Cardiac fibroblast (primary cell): ENCODE results near the gene FOXN1.

Source experiments
- DNase-seq, 2 donors: peaks; one replicate each; pipeline versions ENCODE4 v3.0.0 to v3.0.0-alpha.2; 2010; ENCODE audit warnings: low read depth in 2 of 2
- H3K4me3 ChIP-seq, 2 donors: replicated peaks in 1 of 2; 1 replicate in 1 of 2; 2 replicates in 1 of 2; pipeline ENCODE4 v1.5.1; 2011; ENCODE audit warnings: low read depth in 2 of 2, low read length in 2 of 2, mild to moderate bottlenecking in 2 of 2, moderate library complexity in 1 of 2
- CTCF ChIP-seq: IDR thresholded peaks from one replicate; pipeline ENCODE4 v1.5.1; 2011; ENCODE audit warnings: low read depth, mild to moderate bottlenecking, low read length, inconsistent platforms

Gene FOXN1

GRCh38 chr17:28511858-28512461, 5.8 kb downstream of the FOXN1 start:
- DNase-seq, result no peak
- H3K4me3 ChIP-seq, result no peak overlapping the region
- TF ChIP-seq CTCF, result no peak

- no peak for TF ChIP-seq CTCF
- no peak overlapping the region for H3K4me3 ChIP-seq
- DNase-seq, result no peak
These were observed 7.3 kb downstream of the FOXN1 start for GRCh38 chr17:28513476-28513875.

GRCh38 chr17:28514561-28515002, 8.4 kb downstream of the FOXN1 start:
- TF ChIP-seq CTCF, result no peak
- no peak for DNase-seq

GRCh38 chr17:28515518-28515917, 9.4 kb downstream of the FOXN1 start:
- DNase-seq, result no peak
- no peak overlapping the region for H3K4me3 ChIP-seq
- TF ChIP-seq CTCF, result no peak

More at GRCh38 chr17:28514561-28515002, 8.4 kb downstream of the FOXN1 start:
- no peak overlapping the region for H3K4me3 ChIP-seq

GRCh38 chr17:28518132-28518531, 12.0 kb downstream of the FOXN1 start:
- no peak for TF ChIP-seq CTCF
- DNase-seq, result no peak

GRCh38 chr17:28518578-28518977, 12.4 kb downstream of the FOXN1 start:
- DNase-seq, result no peak

More at GRCh38 chr17:28518132-28518531, 12.0 kb downstream of the FOXN1 start:
- H3K4me3 ChIP-seq, result no peak overlapping the region

More at GRCh38 chr17:28518578-28518977, 12.4 kb downstream of the FOXN1 start:
- TF ChIP-seq CTCF, result no peak
- H3K4me3 ChIP-seq, result no peak overlapping the region
